Tibial artery (tissue), 4 donors: ENCODE data around the gene ERH.

Experiments used
- DNase-seq, 2 donors: peaks; one replicate each; pipeline ENCODE4 v3.0.0-alpha.2; 2019
- H3K27ac ChIP-seq, 2 donors: fragments of 200-600 bp; sonication (generic) in 1 of 2; 1 replicate in 1 of 2; 2 replicates in 1 of 2; pipeline ENCODE4 v1.5.1; 2018 to 2019; ENCODE audit warnings: mild to moderate bottlenecking in 1 of 2
- H3K27me3 ChIP-seq, 2 donors: fragments of 200-600 bp; sonication (generic) in 1 of 2; one replicate each; pipeline versions ENCODE4 v1.5.1 to v1.6.0; 2016 to 2019
- H3K36me3 ChIP-seq, 3 donors: fragments of 200-600 bp; sonication (generic) in 2 of 3; one replicate each; pipeline ENCODE4 v1.5.1; 2016 to 2019; ENCODE audit warnings: mild to moderate bottlenecking in 2 of 3
- H3K4me1 ChIP-seq, 4 donors: fragments of 200-600 bp; sonication (generic) in 2 of 4; 1 replicate in 3 of 4; 2 replicates in 1 of 4; pipeline ENCODE4 v1.5.1; 2016 to 2019
- H3K4me3 ChIP-seq, 2 donors: fragments of 200-600 bp; sonication (generic) in 1 of 2; 1 replicate in 1 of 2; 2 replicates in 1 of 2; pipeline ENCODE4 v1.5.1; 2018 to 2019; ENCODE audit warnings: mild to moderate bottlenecking in 2 of 2
- H3K9me3 ChIP-seq, 3 donors: fragments of 200-600 bp; sonication (generic) in 1 of 3; one replicate each; pipeline ENCODE4 v1.5.1; 2016 to 2019
- intact Hi-C: fragments of 100-400 bp; cut with DNase I; formaldehyde crosslinking; loops from one replicate; pipeline ENCODE4 v1.15.0; 2023; ENCODE audit warnings: low total_unique reads
- TF ChIP-seq, protein P1 (sequence below), 2 experiments: fragments of 200-600 bp in 1 of 2; fragments of 450-650 bp in 1 of 2; IDR thresholded peaks; one replicate each; pipeline ENCODE4 v1.5.1; 2017 to 2019; ENCODE audit warnings: antibody characterized with exemption in 2 of 2, mild to moderate bottlenecking in 1 of 2, moderate library complexity in 1 of 2

ERH gene

GRCh38 chr14:69398053-69398817 lies at the start of gene ERH, which contains the start of gene SLC39A9:
Gene ERH, minus strand, starts transcription at chr14:69398299. Its CDS starts 66 bp downstream, at chr14:69398233.
Gene SLC39A9, plus strand, starts transcription at chr14:69398692. Its CDS starts 678 bp downstream, at chr14:69399370.
- peaks cover 0 to 59% (median 43%) of the 10 kb centered on the region in 4 donors for H3K4me1 ChIP-seq
- TF ChIP-seq, protein P1, sequence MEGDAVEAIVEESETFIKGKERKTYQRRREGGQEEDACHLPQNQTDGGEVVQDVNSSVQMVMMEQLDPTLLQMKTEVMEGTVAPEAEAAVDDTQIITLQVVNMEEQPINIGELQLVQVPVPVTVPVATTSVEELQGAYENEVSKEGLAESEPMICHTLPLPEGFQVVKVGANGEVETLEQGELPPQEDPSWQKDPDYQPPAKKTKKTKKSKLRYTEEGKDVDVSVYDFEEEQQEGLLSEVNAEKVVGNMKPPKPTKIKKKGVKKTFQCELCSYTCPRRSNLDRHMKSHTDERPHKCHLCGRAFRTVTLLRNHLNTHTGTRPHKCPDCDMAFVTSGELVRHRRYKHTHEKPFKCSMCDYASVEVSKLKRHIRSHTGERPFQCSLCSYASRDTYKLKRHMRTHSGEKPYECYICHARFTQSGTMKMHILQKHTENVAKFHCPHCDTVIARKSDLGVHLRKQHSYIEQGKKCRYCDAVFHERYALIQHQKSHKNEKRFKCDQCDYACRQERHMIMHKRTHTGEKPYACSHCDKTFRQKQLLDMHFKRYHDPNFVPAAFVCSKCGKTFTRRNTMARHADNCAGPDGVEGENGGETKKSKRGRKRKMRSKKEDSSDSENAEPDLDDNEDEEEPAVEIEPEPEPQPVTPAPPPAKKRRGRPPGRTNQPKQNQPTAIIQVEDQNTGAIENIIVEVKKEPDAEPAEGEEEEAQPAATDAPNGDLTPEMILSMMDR (IDR thresholded peaks at IDR 0.05), result no peak
- intact Hi-C loops, result no loop called here

GRCh38 chr14:69443296-69443805 lies 45.3 kb upstream of the ERH start:
- TF ChIP-seq, protein P1 (IDR thresholded peaks at IDR 0.05), result no peak
- Histone ChIP-seq H3K27me3 (no peaks in the 10 kb centered on the region), H3K27ac (no peak overlapping the region), H3K9me3 (no peaks in the 10 kb centered on the region), H3K4me1 (no peaks in the 10 kb centered on the region), H3K36me3 (peaks cover 0 to 17% (median 5%) of the 10 kb centered on the region in 3 donors), H3K4me3 (no peak overlapping the region)
- intact Hi-C loops, result no loop called here
- DNase-seq, result no peak

More at GRCh38 chr14:69398053-69398817, at the start of gene ERH, which contains the start of gene SLC39A9:
- Histone ChIP-seq H3K9me3 (no peaks in the 10 kb centered on the region), H3K27me3 (no peaks in the 10 kb centered on the region), H3K36me3 (peaks cover 19 to 32% (median 20%) of the 10 kb centered on the region in 3 donors), H3K4me3 (peak within 1 kb of the TSS; percentile 87 to 94), H3K27ac (peak within 1 kb of the TSS; percentile 86 to 89)
- peak; percentile 97 for DNase-seq

DNA sequence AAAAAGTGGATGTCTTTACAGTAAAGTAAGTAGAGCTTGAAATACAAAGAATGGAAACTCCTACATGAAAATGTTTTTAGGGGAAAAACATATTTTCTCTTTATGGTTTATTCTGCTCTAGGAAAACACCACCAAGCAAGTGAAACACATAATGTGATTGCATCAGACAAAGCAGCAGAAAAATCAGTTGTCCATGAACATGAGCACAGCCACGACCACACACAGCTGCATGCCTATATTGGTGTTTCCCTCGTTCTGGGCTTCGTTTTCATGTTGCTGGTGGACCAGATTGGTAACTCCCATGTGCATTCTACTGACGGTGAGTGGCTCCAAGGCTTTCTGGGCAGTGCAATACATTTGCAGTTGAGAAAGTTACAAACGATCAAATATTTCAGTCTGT lies 43.8 kb upstream of the ERH start:
- Histone ChIP-seq H3K9me3 (no peaks in the 10 kb centered on the region), H3K4me1 (no peaks in the 10 kb centered on the region), H3K36me3 (peaks cover 0 to 17% (median 5%) of the 10 kb centered on the region in 3 donors), H3K4me3 (no peak overlapping the region), H3K27ac (no peak overlapping the region), H3K27me3 (no peaks in the 10 kb centered on the region)
- no peak for DNase-seq
- TF ChIP-seq, protein P1 (IDR thresholded peaks at IDR 0.05), result no peak
- intact Hi-C loops, result no loop called here

DNA sequence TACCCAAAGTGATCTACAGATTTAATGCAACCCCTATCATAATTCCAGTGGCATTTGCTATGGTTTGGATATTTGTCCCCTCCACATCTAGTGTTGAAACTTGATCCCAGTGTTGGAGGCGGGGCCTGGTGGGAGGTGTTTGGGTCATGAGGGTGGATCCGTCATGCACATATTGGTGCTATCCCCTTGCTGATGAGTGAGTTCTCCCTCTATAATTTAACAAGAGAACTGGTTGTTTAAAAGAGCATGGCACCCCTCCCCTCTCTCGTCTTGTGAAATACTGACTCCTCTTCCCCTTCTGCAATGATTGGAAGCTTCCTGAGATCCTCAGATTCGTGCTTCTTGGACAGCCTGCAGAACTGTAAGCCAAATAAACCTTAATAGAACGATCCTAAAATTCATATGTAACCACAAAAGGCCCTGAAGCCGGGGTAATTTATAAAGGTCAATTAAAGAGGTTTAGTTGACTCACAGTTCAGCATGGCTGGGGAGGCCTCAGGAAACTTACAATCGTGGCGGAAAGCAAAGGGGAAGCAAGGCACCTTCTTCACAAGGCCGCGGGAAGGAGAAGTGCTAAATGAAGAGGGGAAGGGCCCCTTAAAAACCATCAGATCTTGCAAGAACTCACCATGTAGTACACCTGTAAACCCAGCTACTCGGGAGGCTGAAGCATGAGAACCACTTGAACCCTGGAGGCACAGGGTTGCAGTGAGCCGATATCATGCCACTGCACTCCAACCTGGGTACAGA lies 41.6 kb upstream of the ERH start:
- Histone ChIP-seq H3K4me3 (no peak overlapping the region), H3K27me3 (no peaks in the 10 kb centered on the region), H3K36me3 (peaks cover 0 to 17% (median 5%) of the 10 kb centered on the region in 3 donors), H3K9me3 (no peaks in the 10 kb centered on the region), H3K4me1 (no peaks in the 10 kb centered on the region), H3K27ac (no peak overlapping the region)
- no peak for DNase-seq
- intact Hi-C loops, result no loop called here
- TF ChIP-seq, protein P1 (IDR thresholded peaks at IDR 0.05), result no peak

DNA sequence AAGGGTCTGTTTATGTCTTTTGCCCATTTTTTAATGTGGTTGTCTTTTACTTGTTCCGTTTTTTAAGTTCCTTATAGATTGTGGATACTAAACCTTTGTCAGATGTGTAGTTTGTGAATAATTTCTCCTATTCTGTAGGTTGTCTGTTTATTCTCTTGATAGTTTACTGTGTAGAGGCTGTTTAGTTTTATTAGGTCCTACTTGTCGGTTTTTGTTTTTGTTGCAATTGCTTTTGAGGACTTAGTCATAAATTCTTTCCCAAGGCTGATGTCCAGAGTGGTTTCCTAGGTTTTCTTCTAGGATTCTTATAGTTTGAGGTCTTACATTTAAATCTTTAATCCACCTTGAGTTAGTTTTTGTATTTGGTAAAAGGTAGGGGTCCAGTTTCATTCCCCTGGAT lies 34.3 kb upstream of the ERH start:
- H3K4me1 ChIP-seq, result no peaks in the 10 kb centered on the region
- intact Hi-C loops, result no loop called here
- peaks cover 0 to 15% (median 0%) of the 10 kb centered on the region in 3 donors for H3K36me3 ChIP-seq
- no peaks in the 10 kb centered on the region for H3K9me3 ChIP-seq
- H3K27ac ChIP-seq, result no peak overlapping the region
- no peak for DNase-seq
- no peaks in the 10 kb centered on the region for H3K27me3 ChIP-seq
- no peak overlapping the region for H3K4me3 ChIP-seq
- TF ChIP-seq, protein P1 (IDR thresholded peaks at IDR 0.05), result no peak
